Heart right ventricle (tissue), 16 donors: ENCODE results near the gene MYO1D. TPM values are rescaled to one million over a fixed set of nuclear protein-coding genes. Genes with fewer than 3 reads are reported as not detected.
A peak's percentile ranks its signal among the peaks of the same experiment; 100 is the strongest.

Experiments used
- ATAC-seq, 8 donors: fragments of 200-7000 bp; cut with Tn5 transposase; one replicate each; pipeline ENCODE4 v1.9.1; 2020; ENCODE audit warnings: mild to moderate bottlenecking in 8 of 8, moderate library complexity in 8 of 8, moderate number of reproducible peaks in 1 of 8
- DNase-seq, 2 donors: peaks; one replicate each; pipeline ENCODE4 v3.0.0-alpha.2; 2020
- H3K27ac ChIP-seq, 10 donors: fragments of 200-600 bp; sonication (generic) in 2 of 10; one replicate each; pipeline versions ENCODE4 v1.5.0 to v1.8.0; 2020 to 2022; ENCODE audit warnings: mild to moderate bottlenecking in 3 of 10
- H3K27me3 ChIP-seq, 7 donors: fragments of 200-600 bp; one replicate each; pipeline ENCODE4 v1.8.0; 2021 to 2022; ENCODE audit warnings: mild to moderate bottlenecking in 2 of 7
- H3K36me3 ChIP-seq, 9 donors: fragments of 200-600 bp; sonication (generic) in 1 of 9; one replicate each; pipeline versions ENCODE4 v1.5.0 to v1.8.0; 2020 to 2022; ENCODE audit warnings: mild to moderate bottlenecking in 2 of 9
- H3K4me1 ChIP-seq, 9 donors: fragments of 200-600 bp; sonication (generic) in 1 of 9; one replicate each; pipeline versions ENCODE4 v1.5.0 to v1.8.0; 2020 to 2022; ENCODE audit warnings: mild to moderate bottlenecking in 4 of 9
- H3K4me3 ChIP-seq, 10 donors: fragments of 200-600 bp; sonication (generic) in 2 of 10; one replicate each; pipeline versions ENCODE4 v1.5.0 to v1.8.0; 2020 to 2022; ENCODE audit warnings: mild to moderate bottlenecking in 7 of 10, moderate library complexity in 2 of 10
- H3K9me3 ChIP-seq, 11 donors: fragments of 200-600 bp in 10 of 11; sonication (generic) in 2 of 11; one replicate each; pipeline versions ENCODE4 v1.5.0 to v1.8.0; 2013 to 2022; ENCODE audit warnings: mild to moderate bottlenecking in 2 of 11, control low read depth in 1 of 11, moderate library complexity in 1 of 11
- WGBS, 2 donors: extraction: QIAGEN DNeasy Blood & Tissue Kit; methylation state at CpG; one replicate each; pipeline ENCODE4 v1.1.7; 2013; ENCODE audit warnings: inconsistent platforms in 1 of 2; 5-methylcytosine and 5-hydroxymethylcytosine counted together
- intact Hi-C, 10 donors: fragments of 100-400 bp; cut with DNase I; formaldehyde crosslinking; loops; one replicate each; pipeline versions ENCODE4 v1.11.1 to v1.14.2; 2022
- polyA plus RNA-seq, 2 donors: library from polyadenylated mRNA; stranded (reverse); fragments of 200-250 nt; gene quantifications; one replicate each; pipeline ENCODE4 v1.2.3, GENCODE V29; 2013
- total RNA-seq, 10 donors: library from RNA; stranded (reverse); fragmentation: NEBNext Ultra II Directional in 3 of 10; extraction: Animal tissue kit (Norgen Biotek cat#: 25700) in 3 of 10; gene quantifications; one replicate each; pipeline versions ENCODE4 v1.2.1 to v1.2.4, GENCODE V29; 2021 to 2023
- TF ChIP-seq, protein P1 (sequence below), 9 donors: fragments of 200-600 bp; sonication (generic) in 2 of 9; IDR thresholded peaks; one replicate each; pipeline versions ENCODE4 v1.5.0 to v1.8.0; 2021 to 2022; ENCODE audit warnings: antibody characterized with exemption in 9 of 9, mild to moderate bottlenecking in 5 of 9, moderate library complexity in 1 of 9
- donor health status: Arrhythmogenic right ventricular cardiomyopathy.
- donor health status: ischemic (EF 13 %, LVEDD 7.1; RV severe dilation, severe dysfunction).
- donor health status: healthy with polysubstance abuse.
- donor health status: DM: no; HTN: yes; CAD: no.
- donor health status: DM: no; HTN: no; CAD: no.
- donor health status: ischemic (EF 25% LVEDD 6.9; RV normal size, moderate dysfunction).
- donor health status: ischemic (EF 25% LVEDD 5.7; RV mildly dilated, moderate dysfunction).
- donor health status: healthy.
- donor health status: DM: yes; HTN: yes; CAD: no.
- donor health status: Ischemic cardiomyopathy.
- donor health status: ischemic (EF 35%, LVEDD 5.7; RV mildly dilated, moderate dysfunction).
- donor health status: nonischemic (EF 11% LVEDD 7.7; RV severe dilation, severe dysfunction).
- donor health status: DM: yes; HTN: yes; CAD: no.
- donor health status: PGD.
- donor health status: ischemic (EF 29% LVEDD 5.4; RV normal size, mild dysfunction).
- donor health status: nonischemic (EF 23%, LVEDD 6.1; RV moderate dilation, normal function).

MYO1D gene
- total and polyA plus RNA-seq, 12 donors, result 1.9 to 16.4 (median 6.7) TPM

DNA sequence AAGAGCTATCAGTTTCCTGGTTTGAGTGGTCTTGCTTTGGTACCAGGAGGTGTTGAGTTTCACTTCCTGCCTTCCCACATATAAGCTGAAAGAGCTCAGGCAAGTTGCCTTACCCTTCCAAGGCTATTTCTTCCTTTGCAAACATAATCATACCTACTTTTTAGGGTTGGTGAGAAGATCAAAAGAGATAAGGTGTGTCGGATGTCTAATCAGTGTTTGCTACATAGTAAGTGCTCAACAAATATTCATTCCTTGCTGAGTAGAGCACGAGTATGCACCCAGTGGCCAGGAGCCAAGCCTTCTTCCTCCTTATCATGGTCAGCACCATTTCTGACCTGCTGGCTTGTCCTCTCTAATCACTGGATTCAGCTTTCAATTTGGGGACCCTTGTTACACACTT, 38.3 kb upstream of the MYO1D start:
- WGBS, 2 donors, result 20 to 38% methylated on average over 2 of the region's 2 CpGs
- no peak for ATAC-seq
- no peak for DNase-seq
- intact Hi-C loops, result loop anchor here in 5 of 10 donors (10.0 kb wide), 1 partner anchor 130 kb away; no protein-coding TSS in a partner anchor
- Histone ChIP-seq H3K4me1 (peaks cover 0 to 5% (median 0%) of the 10 kb centered on the region in 9 donors), H3K9me3 (no peaks in the 10 kb centered on the region), H3K27me3 (peaks cover 0 to 5% (median 0%) of the 10 kb centered on the region in 7 donors), H3K4me3 (no peak overlapping the region), H3K27ac (no peak overlapping the region), H3K36me3 (no peaks in the 10 kb centered on the region)
- TF ChIP-seq, protein P1, sequence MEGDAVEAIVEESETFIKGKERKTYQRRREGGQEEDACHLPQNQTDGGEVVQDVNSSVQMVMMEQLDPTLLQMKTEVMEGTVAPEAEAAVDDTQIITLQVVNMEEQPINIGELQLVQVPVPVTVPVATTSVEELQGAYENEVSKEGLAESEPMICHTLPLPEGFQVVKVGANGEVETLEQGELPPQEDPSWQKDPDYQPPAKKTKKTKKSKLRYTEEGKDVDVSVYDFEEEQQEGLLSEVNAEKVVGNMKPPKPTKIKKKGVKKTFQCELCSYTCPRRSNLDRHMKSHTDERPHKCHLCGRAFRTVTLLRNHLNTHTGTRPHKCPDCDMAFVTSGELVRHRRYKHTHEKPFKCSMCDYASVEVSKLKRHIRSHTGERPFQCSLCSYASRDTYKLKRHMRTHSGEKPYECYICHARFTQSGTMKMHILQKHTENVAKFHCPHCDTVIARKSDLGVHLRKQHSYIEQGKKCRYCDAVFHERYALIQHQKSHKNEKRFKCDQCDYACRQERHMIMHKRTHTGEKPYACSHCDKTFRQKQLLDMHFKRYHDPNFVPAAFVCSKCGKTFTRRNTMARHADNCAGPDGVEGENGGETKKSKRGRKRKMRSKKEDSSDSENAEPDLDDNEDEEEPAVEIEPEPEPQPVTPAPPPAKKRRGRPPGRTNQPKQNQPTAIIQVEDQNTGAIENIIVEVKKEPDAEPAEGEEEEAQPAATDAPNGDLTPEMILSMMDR (IDR thresholded peaks at IDR 0.05), result no peak

DNA sequence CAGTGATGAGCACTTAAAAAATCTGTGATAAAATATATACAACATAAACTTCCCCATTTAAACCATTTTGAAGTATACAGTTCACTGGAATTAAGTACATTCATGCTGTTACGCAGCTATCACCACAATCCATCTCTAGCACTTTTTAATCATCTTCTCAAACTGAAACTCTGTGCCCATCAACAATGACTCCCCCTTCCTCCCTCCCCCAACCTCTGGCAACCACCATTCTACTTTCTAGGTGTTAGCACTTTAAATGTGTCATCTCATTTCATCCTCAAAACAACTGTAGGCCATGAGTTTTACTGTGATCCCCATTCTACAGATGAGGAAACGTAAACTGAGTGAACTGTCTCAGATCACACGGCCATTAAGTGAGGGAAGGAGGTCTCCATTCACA, 37.3 kb upstream of the MYO1D start:
- Histone ChIP-seq H3K9me3 (no peaks in the 10 kb centered on the region), H3K27ac (no peak overlapping the region), H3K4me3 (no peak overlapping the region), H3K36me3 (no peaks in the 10 kb centered on the region), H3K27me3 (peaks cover 0 to 5% (median 0%) of the 10 kb centered on the region in 7 donors), H3K4me1 (peaks cover 0 to 5% (median 0%) of the 10 kb centered on the region in 9 donors)
- DNase-seq (no peak), ATAC-seq (no peak)
- TF ChIP-seq, protein P1 (IDR thresholded peaks at IDR 0.05), result no peak
- intact Hi-C loops, result loop anchor here in 6 of 10 donors (5.0 to 10.0 kb wide), 2 partner anchors 129 to 132 kb away; no protein-coding TSS in a partner anchor
- 88 to 95% methylated on average over 3 of the region's 3 CpGs for WGBS, 2 donors

DNA sequence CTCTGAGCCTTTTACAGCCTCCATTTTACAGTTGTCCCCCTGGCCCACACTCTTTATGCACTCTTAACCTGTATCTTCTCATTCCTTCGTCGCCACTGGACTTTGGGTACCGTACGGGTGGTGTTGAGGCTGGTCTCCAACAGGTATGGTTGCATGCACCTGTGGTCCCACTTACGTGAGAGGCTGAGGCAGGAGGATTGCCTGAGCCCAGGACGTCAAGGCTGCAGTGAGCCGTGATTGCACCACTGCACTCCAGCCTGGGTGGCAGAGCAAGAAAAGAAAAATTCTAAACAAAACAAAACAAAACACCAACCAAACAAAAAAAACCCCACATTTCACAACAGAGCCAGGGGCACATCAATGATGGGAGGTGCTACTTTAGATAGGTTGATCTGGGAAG, 36.7 kb upstream of the MYO1D start:
- intact Hi-C loops, result loop anchor here in 6 of 10 donors (5.0 to 10.0 kb wide), 2 partner anchors 129 to 131 kb away; no protein-coding TSS in a partner anchor
- DNase-seq (no peak), ATAC-seq (no peak)
- H3K27me3 ChIP-seq, result peaks cover 0 to 5% (median 0%) of the 10 kb centered on the region in 7 donors
- no peaks in the 10 kb centered on the region for H3K36me3 ChIP-seq
- H3K9me3 ChIP-seq, result no peaks in the 10 kb centered on the region
- H3K4me1 ChIP-seq, result peaks cover 0 to 5% (median 0%) of the 10 kb centered on the region in 9 donors
- 81 to 95% methylated on average over 7 of the region's 7 CpGs for WGBS, 2 donors
- H3K4me3 ChIP-seq, result no peak overlapping the region
- H3K27ac ChIP-seq, result no peak overlapping the region
- TF ChIP-seq, protein P1 (IDR thresholded peaks at IDR 0.05), result no peak

DNA sequence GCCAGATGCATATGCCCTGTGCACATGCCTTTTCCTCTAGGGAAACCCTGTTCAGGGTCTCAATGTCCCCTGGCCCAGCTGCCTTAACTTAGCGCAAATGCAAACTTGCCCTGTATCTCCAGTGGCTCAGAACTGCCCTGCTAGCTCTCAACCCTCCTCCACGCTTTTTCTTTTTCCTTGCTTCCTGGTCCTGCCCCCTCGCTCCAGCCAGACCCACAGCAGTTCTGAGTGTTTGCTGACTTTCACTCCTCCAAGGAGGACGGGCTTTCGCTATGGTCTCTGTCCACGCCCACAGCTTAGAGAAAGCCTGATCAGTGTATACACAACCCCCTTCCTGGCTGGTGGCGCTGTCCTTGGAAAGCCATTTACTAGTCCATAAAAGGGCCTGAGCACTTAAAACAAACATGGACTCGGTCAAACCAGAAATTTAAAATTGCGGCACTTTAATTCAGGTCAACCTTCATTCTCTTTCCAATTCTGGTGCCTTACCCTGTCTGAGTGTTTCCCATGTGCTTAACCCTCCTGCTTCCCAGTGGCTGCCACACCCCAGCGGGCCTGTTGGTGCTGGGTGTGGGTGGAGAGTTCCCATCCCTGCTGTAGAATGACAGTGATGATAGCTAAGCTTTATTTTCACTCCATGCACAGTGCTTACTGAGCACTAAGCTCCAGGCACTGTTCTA, 35.4 kb upstream of the MYO1D start:
- H3K9me3 ChIP-seq, result no peaks in the 10 kb centered on the region
- DNase-seq (peak; percentile 29 to 51), ATAC-seq (peak; percentile 77 to 92 (median 83))
- H3K4me3 ChIP-seq, result peak overlapping the region in 1 of 10 donors; percentile 24
- intact Hi-C loops, result loop anchor here in 6 of 10 donors (5.0 to 10.0 kb wide), 2 partner anchors 128 to 130 kb away; no protein-coding TSS in a partner anchor
- H3K36me3 ChIP-seq, result no peaks in the 10 kb centered on the region
- 35 to 51% methylated on average over 10 of the region's 10 CpGs for WGBS, 2 donors
- H3K4me1 ChIP-seq, result peaks cover 0 to 5% (median 0%) of the 10 kb centered on the region in 9 donors
- H3K27ac ChIP-seq, result no peak overlapping the region
- TF ChIP-seq, protein P1 (IDR thresholded peaks at IDR 0.05), result peak in 1 of 9 donors; percentile 9
- peaks cover 0 to 5% (median 0%) of the 10 kb centered on the region in 7 donors for H3K27me3 ChIP-seq
